Esophagus mucosa (tissue), 1 donor: ENCODE data around the gene IL1RL1. TPM values are rescaled to one million over a fixed set of nuclear protein-coding genes. Genes with fewer than 3 reads are reported as not detected.

Source experiments
- ATAC-seq: fragments of 200-7000 bp; cut with Tn5 transposase; one replicate; pipeline ENCODE4 v1.9.1; 2020
- total RNA-seq: library from RNA; stranded (reverse); gene quantifications from one replicate; pipeline ENCODE4 v1.2.4, GENCODE V29; 2023
- donor health status: DM: yes; HTN: yes; CAD: no.

Gene IL1RL1
- 2.8 TPM for total RNA-seq

DNA sequence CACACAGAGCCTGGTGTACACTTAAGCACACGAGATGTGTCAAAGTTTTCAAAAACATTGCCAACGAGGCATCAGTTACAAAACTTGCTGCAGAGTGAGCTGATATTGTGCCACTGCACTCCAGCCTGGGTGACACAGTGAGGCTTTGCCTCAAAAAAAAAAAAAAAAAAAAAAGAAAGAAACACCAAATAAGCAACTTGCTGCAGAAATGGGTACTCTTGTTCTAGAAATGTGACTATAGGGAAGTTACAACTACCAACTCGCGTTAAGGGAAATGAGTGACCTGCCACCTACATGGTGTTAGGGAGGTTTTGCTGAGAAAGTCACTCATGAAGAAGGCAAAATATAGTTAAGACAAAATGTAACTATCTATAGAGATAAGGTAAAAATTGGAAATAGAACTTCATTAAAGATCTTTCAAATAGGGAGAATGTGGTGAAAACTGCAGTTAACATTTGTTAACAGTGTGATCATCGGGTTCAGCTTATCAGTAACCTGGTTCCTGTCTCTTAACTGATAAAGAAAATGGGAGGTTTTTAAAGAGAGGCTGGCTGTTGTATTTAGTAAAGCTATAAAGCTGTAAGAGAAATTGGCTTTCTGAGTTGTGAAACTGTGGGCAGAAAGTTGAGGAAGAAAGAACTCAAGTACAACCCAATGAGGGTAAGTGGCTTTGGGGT lies at the start of gene IL1RL1:
Gene IL1RL1 (plus strand): TSS at position 600 of the 677 bp plus-strand sequence. CDS start 26,702 bp downstream, outside the sequence.
- no peak for ATAC-seq

DNA sequence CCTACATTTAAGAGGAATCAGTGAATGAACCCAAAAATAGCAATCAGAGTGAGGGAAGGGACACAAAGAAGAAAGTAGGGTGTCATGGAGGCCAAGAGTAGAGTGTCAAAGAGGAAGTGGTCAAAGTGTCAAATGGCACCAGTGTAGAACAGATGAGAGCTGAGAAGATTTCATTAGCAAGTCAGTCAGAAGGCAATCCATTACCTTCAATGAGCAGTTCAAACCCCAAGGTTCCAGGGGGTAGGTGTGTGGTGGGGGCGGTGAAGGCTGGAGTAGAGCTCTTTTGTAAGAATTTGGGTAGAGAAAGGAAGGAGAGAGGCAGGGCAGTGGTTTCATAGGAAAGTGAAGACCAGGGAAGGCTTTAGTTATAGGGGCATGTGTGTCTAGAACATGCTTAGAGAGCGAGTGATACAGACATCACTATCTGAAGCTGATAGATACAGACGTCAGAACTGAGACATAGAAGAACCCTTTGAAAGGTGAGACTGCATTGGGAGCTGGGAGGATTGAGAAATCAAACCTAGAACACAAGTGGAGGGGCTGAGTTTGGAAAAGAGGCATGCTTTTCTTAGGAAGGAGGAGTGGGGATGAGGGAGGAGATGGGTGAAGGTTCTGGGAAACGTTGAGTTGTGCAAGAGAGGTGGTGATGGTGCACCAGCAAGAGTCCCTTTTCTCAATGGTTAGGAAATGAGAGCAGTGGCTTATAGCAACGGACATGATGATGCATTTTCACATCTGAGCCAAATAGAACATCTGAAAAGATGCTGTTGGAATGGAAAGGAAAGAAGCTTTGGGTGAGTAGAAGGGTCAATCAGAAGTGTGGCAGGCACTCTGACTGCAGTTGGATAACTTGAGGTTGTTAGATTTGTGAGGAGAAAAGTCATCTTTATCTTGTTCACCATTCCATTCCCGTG lies 48.9 kb upstream of the IL1RL1 start:
- ATAC-seq, result no peak

DNA sequence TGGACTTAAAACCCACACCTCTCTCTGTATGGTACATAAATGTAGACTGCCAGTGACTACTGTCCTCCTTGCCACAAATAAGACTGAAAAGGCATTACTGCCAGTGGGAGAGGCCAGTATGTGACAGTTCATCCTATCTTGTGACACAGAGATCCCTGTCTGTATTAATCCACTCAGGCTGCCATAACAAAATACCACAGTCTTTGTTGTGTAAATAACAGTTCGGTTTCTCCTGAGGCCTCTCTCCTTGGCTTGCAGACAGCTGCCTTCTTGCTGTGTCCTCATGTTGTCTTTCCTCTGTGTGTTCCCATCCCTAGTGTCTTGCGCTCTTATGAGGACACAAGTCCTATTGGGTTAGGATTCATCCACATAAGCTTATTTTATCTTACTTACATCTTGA lies 46.4 kb upstream of the IL1RL1 start:
- ATAC-seq, result no peak

DNA sequence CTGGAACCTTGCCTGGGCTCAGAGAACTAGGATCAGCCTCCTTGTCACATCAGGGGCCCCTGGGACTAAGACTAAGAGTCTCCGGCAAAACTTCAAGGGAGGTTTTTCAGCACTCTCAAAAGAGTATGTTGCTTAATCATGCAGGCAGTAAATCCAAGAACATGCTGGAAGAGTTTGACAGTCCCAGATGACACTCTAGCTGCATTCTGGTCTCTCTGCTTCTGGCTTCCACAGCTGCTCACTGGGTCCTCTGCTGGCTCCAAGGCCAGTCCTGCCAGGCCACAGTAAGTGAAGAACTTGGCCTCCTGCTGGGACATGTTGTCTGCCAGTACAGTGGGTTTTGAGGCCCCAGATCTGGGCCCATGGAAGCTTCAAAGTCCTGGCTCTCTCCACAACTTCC lies 45.2 kb upstream of the IL1RL1 start:
- no peak for ATAC-seq

DNA sequence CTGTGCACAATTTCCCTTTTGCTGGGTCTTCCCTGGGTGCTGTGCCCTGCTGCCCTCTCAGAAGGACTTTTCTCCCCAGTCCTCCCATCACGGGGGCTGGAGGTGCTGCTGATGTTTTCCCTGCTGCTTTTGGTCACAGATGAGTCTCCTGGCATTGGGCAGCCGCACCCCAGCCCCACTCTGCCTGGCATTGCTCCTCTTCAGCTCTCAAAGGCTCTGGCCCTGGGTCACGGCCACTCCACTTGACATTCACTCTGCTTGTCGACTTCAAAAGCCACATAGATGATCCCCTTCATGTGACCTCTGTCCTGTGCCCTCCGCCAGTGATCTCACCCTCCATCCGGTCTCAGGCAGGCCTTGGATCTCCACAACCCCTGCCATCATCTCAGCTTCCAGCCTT lies 43.6 kb upstream of the IL1RL1 start:
- no peak for ATAC-seq

DNA sequence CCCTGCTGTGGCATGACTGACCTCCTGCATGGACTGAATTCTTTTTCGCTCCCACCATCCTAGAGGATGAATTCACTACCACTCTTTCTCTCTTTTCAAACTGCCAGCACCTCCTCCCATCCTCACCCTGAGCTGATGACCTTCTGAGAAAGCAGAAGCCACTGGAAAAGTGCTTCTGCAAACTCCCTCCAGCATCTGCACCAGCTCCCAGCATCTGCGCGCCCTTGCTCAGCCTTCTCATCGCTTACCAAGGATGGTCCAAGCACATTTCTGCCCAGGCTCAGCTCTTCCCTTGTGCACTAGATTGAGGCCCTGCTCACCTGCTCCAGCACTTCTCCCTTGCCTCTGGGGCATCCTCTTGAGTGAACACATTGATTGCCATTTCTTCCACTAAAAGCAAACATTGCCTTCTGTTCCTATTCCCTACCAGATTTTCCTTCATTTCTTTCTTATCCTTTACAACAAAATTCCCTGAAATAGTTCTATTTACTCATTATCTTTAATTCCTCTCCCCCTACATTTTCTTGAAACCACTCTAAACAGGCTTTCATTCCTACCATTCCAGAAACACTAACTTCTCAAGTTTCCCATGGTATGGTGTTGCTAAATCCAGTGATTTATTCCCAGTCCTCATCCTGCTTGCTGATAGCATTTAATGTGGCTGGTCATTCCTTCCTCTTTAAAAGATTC lies 42.7 kb upstream of the IL1RL1 start:
- no peak for ATAC-seq

DNA sequence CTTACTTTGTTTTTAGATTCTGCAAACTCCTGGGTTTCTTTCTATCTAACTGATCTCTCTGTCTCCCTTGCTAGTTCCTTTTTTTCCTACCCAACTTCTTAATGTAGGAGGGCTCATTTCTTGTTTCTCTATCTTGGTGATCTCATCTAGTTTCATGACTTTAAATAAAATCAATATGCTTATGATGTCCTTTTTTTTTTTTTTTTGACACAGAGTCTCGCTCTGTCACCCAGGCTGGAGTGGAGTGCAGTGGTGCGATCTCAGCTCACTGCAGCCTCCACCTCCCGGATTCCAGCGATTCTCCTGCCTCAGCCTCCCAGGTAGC lies 42.2 kb upstream of the IL1RL1 start:
- ATAC-seq, result no peak

DNA sequence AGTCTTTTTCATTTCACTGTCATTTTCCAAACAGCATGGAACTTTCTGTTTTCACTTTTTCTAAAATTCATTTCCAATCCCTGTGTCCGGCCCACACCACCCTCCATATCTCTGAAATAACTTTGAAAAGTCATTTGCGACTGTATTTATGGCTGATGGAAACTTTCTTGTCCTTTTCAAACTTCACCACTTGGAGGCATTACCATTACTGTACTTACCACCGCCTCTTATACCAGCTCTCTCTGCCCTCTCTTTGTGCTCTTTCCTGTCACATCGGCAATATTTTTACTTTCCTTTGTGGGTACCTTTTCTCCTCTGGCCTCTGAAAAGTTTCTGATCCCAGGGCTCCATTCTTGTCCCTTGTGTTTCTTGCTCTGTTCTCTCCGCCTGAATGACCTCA lies 39.5 kb upstream of the IL1RL1 start:
- no peak for ATAC-seq

DNA sequence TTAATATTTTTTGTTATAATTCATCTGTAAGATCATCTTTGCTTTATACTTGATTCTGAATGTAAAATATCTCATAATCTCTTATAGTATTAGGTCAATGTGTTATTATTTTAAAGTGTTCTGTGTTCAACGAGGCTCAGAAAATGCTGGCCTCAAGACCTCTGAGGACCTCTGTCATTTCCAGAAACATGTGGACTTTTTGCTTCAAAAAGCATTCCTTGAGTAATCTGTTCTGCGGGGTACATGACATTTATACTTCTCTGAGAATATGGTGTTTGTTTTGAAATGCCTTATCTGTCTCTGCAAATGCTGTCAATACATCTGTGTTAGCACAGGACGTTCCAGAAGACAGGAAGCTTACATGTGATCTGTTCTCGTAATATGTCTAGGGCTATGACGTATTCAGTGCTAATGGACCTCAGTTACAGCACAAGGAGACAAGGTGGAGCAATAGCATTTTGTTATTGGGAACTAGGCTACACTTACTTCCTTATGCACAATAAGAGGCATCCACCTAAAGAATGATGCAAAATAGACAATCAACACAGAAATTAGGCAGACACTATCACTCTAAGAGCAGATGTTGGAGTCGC lies 37.6 kb upstream of the IL1RL1 start:
- peak; percentile 52 for ATAC-seq

DNA sequence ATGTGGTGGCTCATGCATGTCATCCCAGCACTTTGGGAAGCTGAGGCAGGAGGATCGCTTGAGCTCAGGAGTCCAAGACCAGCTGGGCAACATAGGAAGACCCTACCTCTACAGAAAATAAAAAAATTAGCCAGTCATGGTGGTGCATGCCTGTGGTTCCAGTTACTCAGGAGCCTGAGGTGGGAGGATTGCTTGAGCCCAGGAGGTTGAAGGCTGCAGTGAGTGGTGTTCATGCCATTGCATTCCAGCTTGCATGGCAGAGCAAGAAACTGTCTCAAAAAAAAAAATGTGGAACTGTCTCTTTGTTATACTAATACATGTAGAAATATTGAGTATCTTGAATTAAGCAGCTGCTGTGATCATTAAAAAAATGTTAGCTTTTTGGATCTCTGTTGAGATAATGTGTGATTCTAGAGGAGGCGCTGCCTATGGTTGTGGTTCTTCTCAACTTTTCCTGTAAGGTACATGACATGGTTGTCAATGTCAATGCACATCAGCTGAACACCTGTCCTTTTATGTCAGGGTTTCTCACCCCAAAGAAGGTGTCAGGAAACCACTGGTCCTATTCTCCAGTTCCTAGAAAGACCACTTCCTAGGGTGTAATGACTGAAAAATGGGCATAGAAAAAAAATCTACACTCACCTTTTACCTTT lies 34.7 kb upstream of the IL1RL1 start:
- ATAC-seq, result no peak

DNA sequence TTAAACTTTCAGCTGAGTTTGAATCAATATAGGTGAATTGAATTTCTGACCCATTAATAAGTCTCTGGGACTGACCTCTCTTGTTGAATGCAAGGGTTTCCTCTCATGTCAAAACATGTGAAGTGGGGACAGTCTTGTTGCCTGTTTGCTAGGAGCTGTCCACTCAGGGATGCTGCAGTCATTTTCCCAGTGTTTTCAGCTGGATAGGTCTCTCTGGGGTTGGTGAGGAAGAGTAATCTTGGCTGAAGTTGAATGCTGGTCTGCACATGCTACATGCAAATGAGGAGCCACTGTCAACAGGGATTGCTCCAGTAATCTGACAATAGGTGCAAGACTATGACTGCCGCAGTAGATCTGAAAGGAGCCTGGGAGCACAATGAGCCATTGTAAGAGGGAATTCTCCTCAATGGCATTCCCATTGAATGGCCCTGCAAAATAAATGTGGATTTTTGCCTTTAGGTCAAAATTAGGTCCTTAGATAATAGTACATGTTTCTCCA lies 34.1 kb upstream of the IL1RL1 start:
- no peak for ATAC-seq

DNA sequence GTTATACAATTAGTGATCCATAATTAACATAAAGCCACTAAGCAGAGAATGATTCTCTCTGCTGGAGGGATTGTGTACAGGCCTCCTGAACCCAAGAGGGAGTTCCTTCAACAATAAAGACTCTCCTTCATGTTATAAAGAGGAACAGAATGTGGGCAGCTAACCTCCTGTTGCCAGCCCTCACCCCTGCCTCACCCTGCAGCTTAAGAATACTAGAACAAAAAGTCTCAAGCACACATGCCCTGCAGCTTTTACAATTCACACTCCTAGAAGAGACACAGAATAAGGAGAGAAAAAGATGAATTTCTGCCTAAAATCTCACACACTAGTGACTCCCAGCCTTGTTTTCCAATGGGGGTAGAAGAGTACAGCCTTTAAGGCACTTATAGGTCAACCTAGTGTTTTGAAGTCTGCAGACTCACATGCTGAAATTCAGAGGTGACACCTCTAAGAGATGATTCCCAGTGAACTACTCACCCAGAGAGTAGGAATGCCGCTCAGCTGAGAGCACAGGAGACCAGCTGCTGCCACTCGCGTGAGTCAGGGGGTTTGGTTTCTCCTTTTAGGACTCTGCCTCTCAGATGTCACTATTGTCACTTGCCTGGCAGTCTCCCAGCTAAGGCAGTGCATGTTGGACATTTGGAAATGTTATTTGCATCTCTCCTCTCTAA lies 32.5 kb upstream of the IL1RL1 start:
- no peak for ATAC-seq

DNA sequence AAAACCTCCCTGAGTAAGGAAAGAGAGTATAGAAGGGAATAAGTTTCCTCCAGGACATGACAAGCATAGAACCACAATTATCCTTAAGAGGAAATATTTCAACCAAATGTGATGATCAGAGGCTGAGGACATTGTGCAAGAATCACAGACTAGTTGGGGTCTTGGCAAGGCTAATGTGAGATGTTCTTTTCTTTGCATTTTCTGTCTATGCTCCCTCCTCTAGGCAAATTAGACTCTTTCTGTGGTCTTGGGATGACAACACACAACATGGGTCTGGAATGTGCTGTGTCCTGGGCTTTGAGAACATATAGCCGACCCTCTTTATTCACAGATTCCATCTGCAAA lies 32.0 kb upstream of the IL1RL1 start:
- ATAC-seq, result no peak

DNA sequence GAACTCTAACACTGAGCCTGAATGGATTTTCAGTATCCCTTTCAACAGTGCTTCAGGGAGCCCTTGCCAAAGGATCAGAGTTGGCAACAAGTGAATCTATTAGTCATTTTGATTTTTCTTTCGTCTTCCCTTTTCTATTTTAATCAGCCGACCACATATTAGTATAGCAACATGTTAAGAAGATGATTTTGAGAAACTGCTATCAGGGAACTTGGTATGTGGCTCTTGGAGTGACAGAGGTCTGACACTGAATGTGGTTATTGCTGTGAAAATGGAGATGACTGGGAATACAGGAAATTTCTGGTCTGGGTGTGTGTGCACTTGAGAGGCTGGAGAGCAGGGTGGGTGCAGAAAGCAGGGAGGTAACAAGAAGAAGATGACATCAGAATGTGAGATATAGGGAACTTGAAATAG lies 28.7 kb upstream of the IL1RL1 start:
- no peak for ATAC-seq

DNA sequence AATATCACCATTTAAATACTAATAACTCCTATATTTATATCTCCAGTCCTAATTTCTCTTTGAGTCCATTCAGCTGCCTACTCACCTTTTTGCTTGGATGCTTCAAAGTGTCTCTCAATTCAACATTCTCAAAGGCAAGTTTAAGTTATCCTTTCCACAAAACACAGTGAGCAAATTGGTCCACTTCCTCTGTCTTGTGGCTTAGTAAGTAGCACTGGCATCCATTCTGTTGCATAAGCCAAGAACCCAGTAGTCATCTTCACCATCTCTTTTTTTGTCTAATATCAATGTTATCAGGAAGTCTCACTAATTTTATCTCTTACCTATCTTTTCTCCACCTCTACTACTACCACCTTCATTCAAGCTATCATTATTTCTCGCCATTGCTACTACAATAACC lies 27.4 kb upstream of the IL1RL1 start:
- ATAC-seq, result no peak

DNA sequence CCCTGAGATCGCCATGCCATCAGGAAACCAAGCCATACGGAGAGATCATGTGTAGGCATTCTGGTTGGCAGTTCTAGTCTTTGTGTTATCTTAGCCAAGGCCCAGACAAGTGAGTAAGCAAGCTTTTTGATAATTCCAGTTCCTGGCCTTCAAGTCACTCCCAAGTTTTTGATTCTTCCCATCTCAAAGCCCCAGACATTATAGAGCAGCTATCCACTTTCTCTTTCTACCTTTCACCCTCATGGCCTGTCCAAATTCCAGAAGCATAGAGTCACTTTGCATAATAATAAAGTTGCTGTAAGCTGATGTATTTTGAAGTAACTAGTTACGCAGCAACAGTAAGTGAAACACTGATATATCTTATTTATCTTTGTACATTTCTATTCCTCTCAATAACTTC lies 26.8 kb upstream of the IL1RL1 start:
- ATAC-seq, result no peak

DNA sequence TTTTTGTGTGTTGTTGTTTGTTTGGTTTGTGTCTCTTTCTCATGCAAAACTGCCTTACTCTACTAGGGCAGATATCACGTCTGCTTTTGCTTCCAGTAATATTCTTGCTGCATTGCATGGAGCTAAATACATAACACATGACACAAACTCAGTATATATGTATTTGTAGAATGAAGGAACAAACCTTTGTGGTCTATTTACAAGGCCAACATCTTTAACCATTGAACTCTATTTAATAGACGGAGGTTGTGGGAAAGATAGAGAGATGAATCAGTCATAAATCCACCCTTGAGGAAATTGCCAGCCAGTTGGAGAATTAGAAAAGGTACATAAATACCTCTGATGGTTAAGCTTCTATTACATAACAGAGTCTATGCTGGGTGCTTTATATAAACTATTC lies 26.0 kb upstream of the IL1RL1 start:
- no peak for ATAC-seq

DNA sequence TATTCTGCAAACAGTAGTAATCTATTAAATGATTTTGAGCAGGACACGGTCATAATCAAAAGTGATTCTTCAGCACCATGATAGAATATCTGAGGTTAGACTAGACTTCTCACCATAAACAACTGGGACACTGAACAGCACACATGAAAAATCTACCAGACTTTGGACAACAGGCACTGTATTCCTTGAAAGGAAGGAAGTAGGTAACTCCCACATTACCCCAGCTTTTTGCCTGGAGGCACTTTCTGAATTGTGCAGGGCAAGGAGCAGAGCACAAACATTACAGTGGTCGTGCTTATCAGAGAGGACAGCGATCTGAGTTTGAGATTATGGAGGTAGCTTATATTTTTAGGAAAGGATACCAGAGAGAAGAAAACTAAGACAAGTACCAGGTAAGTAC lies 25.3 kb upstream of the IL1RL1 start:
- ATAC-seq, result no peak

DNA sequence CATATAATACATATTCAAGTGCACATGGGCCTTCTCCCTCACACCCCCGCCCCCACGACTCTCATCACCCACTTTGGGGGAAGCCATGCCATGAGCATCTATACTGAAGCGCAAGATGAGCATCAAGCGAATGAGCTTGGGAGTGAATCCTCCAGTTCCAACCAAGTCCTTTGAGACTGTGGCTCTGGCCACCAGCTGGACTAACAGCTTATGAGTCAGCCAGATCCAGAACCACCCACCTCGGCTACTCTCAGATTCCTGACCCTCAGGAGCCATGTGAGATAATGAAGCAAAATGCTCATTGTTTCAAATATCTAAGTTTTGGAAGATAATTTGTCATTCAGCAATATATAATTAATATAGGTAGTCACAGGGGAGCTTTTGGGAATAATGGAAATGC lies 22.2 kb upstream of the IL1RL1 start:
- ATAC-seq, result no peak

DNA sequence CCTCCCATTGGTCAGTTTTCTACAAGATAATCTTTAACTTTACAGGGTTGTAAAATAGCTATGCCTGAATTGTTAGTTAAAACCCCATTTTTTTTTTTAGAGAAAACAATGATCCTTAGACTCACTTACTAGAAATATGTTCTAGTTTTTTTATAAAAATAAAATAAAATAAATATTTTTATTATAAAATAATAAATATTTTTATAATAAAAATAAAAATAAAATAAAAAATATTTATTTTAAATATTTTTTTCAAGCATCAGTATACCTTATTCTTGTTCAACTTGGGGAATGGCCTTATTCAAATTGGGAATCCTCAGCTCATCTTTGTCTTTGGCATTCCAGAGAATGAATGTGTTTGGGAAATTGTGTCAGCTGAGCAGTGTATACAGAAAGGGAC lies 20.8 kb upstream of the IL1RL1 start:
- ATAC-seq, result no peak

DNA sequence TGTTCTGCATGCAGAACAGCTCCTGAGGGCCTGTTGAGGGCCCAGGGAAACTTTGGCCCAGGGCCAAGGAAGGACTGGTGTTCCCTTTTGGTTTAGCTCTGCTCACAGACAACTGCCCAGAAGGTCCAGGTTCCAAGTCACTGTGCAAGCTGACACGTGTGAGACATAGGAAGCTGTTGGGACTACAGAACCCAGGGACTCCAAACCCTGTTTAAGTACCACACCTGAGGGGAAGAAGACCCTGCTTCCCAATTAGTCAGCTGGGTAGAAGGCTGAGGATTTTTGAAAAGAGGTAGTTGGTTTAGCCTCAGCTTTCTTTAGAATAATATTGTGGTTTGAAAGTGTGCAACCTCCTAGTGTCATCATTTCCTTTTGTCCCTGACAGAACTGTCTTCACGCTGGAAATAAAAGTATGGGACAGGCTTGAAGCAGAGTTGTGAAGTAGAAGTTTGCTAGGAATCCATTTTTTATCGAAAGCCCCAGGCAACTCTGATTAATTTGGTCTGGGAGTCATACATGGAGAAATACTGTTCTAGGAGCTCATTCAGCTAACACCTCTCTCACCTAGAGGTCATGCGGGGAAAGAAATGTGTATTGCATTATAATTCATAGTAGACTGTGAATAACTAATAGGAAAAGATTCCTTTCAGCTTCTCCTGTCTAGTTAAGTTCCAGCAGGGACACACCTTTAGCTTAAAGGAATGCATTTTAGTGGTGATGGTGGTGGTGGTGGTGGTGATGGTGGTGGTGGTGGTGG lies 19.9 kb upstream of the IL1RL1 start:
- no peak for ATAC-seq
